DMS114 treated with DMSO at 0.1 percent for 48 hours (cell line): ENCODE measurements around the gene TBC1D8.

Experiments used
- DNase-seq: peaks from one replicate; lab custom pipeline; 2025; ENCODE audit not compliant: unreplicated experiment; lab: John Stamatoyannopoulos, UW

Gene TBC1D8

GRCh38 chr2:101113441-101114267 is 37.5 kb downstream of the TBC1D8 start:
- DNase-seq = no peak

- DNase-seq = no peak
Measured at GRCh38 chr2:101112772-101113157, 38.4 kb downstream of the TBC1D8 start.

- DNase-seq = no peak
Measured at GRCh38 chr2:101111917-101112771, 39.0 kb downstream of the TBC1D8 start.

- no peak for DNase-seq
Measured at GRCh38 chr2:101111262-101111838, 39.8 kb downstream of the TBC1D8 start.

- DNase-seq = no peak
Measured at GRCh38 chr2:101109451-101110118, 41.6 kb downstream of the TBC1D8 start.

- no peak for DNase-seq
Measured at GRCh38 chr2:101108357-101108756, 42.8 kb downstream of the TBC1D8 start.

- DNase-seq = no peak
Measured at GRCh38 chr2:101107241-101107640, 43.9 kb downstream of the TBC1D8 start.

GRCh38 chr2:101106453-101107181 is 44.6 kb downstream of the TBC1D8 start:
- no peak for DNase-seq

GRCh38 chr2:101105654-101106053 is 45.5 kb downstream of the TBC1D8 start:
- no peak for DNase-seq

GRCh38 chr2:101097638-101098037 is 53.5 kb downstream of the TBC1D8 start:
- no peak for DNase-seq

GRCh38 chr2:101096619-101097142 is 54.5 kb downstream of the TBC1D8 start:
- DNase-seq = no peak

GRCh38 chr2:101094351-101094750 is 56.8 kb downstream of the TBC1D8 start:
- DNase-seq = no peak

- no peak for DNase-seq
Measured at GRCh38 chr2:101089942-101090799, 61.0 kb downstream of the TBC1D8 start.

GRCh38 chr2:101089419-101089818 is 61.8 kb downstream of the TBC1D8 start:
- DNase-seq = no peak

- DNase-seq = no peak
Measured at GRCh38 chr2:101087638-101088037, 63.5 kb downstream of the TBC1D8 start.

- no peak for DNase-seq
Measured at GRCh38 chr2:101083613-101084012, 67.6 kb downstream of the TBC1D8 start.

- no peak for DNase-seq
Measured at GRCh38 chr2:101082998-101083397, 68.2 kb downstream of the TBC1D8 start.

GRCh38 chr2:101081375-101081907 is 69.7 kb downstream of the TBC1D8 start:
- no peak for DNase-seq
